MCF 10A (cell line): Measurements from ENCODE around the gene RFPL4AL1. TPM values are rescaled to one million over a fixed set of nuclear protein-coding genes. Genes with fewer than 3 reads are reported as not detected.
A peak's percentile ranks its signal among the peaks of the same experiment; 100 is the strongest.

Source experiments
- BruUV-seq: library from RNA; stranded (reverse); fragments of 400-500 nt; replicated peaks from 2 replicates; lab custom pipeline; 2021; lab: Mats Ljungman, UMichigan
- CTCF ChIA-PET: fragments of 300-600 bp; sonication (Branson Sonifier 250); formaldehyde crosslinking; extraction: SDS; loops from one replicate; lab custom pipeline; 2021; ENCODE audit warnings: antibody characterized with exemption, inconsistent platforms; lab: Yijun Ruan, JAX
- POLR2A ChIA-PET: fragments of 300-600, 350-650 bp; sonication (Branson Sonifier 250); formaldehyde crosslinking; extraction: SDS; loops from one replicate; lab custom pipeline; 2020; ENCODE audit warnings: antibody characterized with exemption, inconsistent platforms; lab: Yijun Ruan, JAX
- DNase-seq: peaks from one replicate; pipeline ENCODE4 v3.0.0-alpha.2; 2018; ENCODE audit not compliant: unreplicated experiment
- H3K27ac Mint-ChIP-seq: one replicate; pipeline ENCODE4 v1.8.0; 2022; ENCODE audit warnings: mild to moderate bottlenecking, low read depth, mixed read lengths; ENCODE audit not compliant: unreplicated experiment
- H3K27me3 Mint-ChIP-seq: one replicate; pipeline ENCODE4 v1.8.0; 2022; ENCODE audit warnings: mixed read lengths; ENCODE audit not compliant: insufficient read depth, unreplicated experiment
- H3K36me3 Mint-ChIP-seq: one replicate; pipeline ENCODE4 v1.8.0; 2022; ENCODE audit warnings: mild to moderate bottlenecking, moderate library complexity, mixed read lengths; ENCODE audit not compliant: insufficient read depth, unreplicated experiment
- H3K4me1 Mint-ChIP-seq: one replicate; pipeline ENCODE4 v1.8.0; 2022; ENCODE audit warnings: mixed read lengths; ENCODE audit not compliant: insufficient read depth, unreplicated experiment
- H3K4me3 Mint-ChIP-seq: one replicate; pipeline ENCODE4 v1.8.0; 2022; ENCODE audit warnings: mild to moderate bottlenecking, moderate library complexity, mixed read lengths; ENCODE audit not compliant: unreplicated experiment
- H3K9me3 Mint-ChIP-seq: one replicate; pipeline ENCODE4 v1.8.0; 2022; ENCODE audit warnings: mixed read lengths; ENCODE audit not compliant: unreplicated experiment
- intact Hi-C: fragments of 100-400 bp; cut with micrococcal nuclease; formaldehyde crosslinking; loops from 2 replicates; pipeline ENCODE4 v1.14.1; 2022
- total RNA-seq: library from RNA; stranded (reverse); gene quantifications from 2 replicates; pipeline ENCODE4 v1.2.3, GENCODE V29; 2022
- TF ChIP-seq, protein P1 (sequence below): fragments of 200-600 bp; IDR thresholded peaks from one replicate; pipeline ENCODE4 v1.8.0; 2022; ENCODE audit warnings: antibody characterized with exemption, mild to moderate bottlenecking; ENCODE audit not compliant: unreplicated experiment

Gene RFPL4AL1
- total RNA-seq, 1 experiment from 2014 or later = not detected

DNA sequence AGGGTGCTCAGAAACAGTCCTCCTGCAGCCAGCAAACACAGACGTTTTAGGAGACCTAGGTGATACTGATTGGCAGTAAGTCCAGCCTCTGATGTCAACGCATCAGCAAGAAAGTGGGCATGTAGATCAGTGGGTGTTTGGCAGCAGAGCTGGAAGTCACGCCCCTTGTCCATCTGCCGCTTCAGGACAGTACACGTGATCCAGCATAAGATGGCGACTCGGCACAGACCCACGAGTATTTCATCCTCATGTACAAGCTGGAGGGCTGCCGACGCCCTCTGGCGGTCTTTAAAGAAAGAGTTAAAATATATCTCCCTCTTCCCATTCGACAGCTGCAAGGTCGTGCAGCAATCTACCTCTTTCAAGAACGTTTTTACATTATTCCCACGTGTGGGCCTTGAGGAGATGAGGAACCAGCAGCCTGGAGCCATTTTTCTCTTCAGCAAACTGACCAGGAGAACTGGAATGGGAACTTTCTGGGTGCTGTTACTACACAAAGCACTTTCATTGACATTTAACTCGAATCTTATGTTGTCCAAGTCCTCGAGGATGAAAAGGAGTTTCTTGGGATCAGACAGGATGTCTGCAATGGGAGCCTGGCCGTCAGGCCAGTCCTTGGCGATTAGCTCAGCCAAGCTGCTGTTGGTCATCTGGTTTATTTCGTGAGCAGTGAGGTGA, 40.6 kb downstream of the RFPL4AL1 start:
- Mint-ChIP-seq H3K9me3 (peaks cover 23% of the 10 kb centered on the region), H3K27me3 (no peaks in the 10 kb centered on the region), H3K27ac (no peak overlapping the region), H3K4me1 (no peaks in the 10 kb centered on the region), H3K36me3 (peaks cover 6% of the 10 kb centered on the region), H3K4me3 (no peak overlapping the region)
- intact Hi-C loops = no loop called here
- no TSS peak for BruUV-seq
- CTCF ChIA-PET = interaction anchor here (0.6 to 1.2 kb wide), 4 partner anchors 12 to 168 kb away, joined by 3 to 4 read pairs (median 4); no protein-coding TSS in a partner anchor
- TF ChIP-seq, protein P1, sequence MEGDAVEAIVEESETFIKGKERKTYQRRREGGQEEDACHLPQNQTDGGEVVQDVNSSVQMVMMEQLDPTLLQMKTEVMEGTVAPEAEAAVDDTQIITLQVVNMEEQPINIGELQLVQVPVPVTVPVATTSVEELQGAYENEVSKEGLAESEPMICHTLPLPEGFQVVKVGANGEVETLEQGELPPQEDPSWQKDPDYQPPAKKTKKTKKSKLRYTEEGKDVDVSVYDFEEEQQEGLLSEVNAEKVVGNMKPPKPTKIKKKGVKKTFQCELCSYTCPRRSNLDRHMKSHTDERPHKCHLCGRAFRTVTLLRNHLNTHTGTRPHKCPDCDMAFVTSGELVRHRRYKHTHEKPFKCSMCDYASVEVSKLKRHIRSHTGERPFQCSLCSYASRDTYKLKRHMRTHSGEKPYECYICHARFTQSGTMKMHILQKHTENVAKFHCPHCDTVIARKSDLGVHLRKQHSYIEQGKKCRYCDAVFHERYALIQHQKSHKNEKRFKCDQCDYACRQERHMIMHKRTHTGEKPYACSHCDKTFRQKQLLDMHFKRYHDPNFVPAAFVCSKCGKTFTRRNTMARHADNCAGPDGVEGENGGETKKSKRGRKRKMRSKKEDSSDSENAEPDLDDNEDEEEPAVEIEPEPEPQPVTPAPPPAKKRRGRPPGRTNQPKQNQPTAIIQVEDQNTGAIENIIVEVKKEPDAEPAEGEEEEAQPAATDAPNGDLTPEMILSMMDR = peak; percentile 23
- peak; percentile 83 for DNase-seq
- POLR2A ChIA-PET = no interaction called here

DNA sequence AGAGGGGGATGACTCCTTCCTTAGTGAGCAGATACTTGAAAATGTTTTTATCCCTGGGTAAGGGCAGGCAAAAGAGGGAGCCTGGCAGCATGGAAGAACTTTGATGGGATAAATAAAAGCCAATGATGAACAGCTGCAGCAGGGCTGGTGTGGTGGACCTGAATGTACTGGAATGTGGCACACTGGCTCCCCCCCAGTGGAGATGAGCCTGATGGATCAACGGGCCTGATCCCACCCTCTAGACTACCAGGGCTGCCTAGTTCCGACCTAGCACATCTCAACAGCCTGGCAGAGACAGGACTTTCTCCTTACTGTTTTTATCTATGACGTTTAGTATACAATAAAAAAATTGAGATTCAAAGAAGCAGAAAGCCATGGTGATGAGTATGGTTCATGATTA, 42.4 kb downstream of the RFPL4AL1 start:
- ChIA-PET POLR2A (no interaction called here), CTCF (interaction anchor here (0.7 kb wide), 1 partner anchor 333 kb away, joined by 3 read pairs; no protein-coding TSS in a partner anchor)
- TF ChIP-seq, protein P1 = no peak
- Mint-ChIP-seq H3K4me1 (no peaks in the 10 kb centered on the region), H3K36me3 (no peaks in the 10 kb centered on the region), H3K27me3 (no peaks in the 10 kb centered on the region), H3K4me3 (no peak overlapping the region), H3K27ac (no peak overlapping the region), H3K9me3 (peaks cover 24% of the 10 kb centered on the region)
- no TSS peak for BruUV-seq
- DNase-seq = no peak
- intact Hi-C loops = no loop called here

DNA sequence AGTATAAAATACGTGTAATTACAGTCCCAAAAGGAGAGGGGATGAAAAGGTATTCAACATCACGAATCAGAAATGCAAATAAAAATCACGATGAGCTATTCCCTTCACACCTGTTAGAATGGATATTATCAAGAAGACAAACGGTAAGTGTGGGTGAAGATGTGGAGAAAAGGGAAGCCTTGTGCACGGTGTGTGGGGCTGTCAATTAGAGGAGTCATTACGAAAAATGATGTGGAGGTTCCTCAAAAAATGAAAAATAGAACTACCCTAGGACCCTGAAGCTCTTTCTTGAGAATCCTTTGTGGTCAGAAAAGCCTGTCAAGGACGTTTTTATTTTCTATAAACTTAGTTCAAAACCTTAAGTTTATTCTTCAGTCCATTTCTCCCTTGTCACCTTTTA, 43.5 kb downstream of the RFPL4AL1 start:
- no peak for DNase-seq
- no TSS peak for BruUV-seq
- POLR2A ChIA-PET = no interaction called here
- H3K27ac Mint-ChIP-seq = no peak overlapping the region
- no peaks in the 10 kb centered on the region for H3K4me1 Mint-ChIP-seq
- CTCF ChIA-PET = no interaction called here
- no peak overlapping the region for H3K4me3 Mint-ChIP-seq
- peaks cover 15% of the 10 kb centered on the region for H3K9me3 Mint-ChIP-seq
- no peaks in the 10 kb centered on the region for H3K36me3 Mint-ChIP-seq
- TF ChIP-seq, protein P1 = no peak
- intact Hi-C loops = no loop called here
- H3K27me3 Mint-ChIP-seq = no peaks in the 10 kb centered on the region

DNA sequence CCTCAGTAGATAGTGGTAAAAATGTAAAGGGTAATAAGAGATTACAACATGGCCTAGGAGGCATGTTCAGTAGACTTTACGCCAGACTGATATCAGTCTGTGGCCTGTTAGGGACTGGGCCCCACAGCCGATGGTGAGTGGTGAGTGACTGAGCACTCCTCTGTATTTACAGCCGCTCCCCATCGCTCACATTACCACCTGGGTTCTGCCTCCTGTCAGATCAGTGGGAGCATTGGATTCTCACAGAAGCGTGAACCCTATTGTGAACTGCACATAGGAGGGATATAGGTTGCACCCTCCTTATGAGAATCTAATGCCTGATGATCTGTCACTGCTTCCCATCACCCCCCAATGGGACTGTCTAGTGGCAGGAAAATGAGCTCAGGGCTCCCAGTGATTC, 45.0 kb downstream of the RFPL4AL1 start:
- ChIA-PET POLR2A (no interaction called here), CTCF (no interaction called here)
- Mint-ChIP-seq H3K9me3 (peaks cover 15% of the 10 kb centered on the region), H3K36me3 (peaks cover under 1% of the 10 kb centered on the region), H3K27ac (no peak overlapping the region), H3K4me3 (no peak overlapping the region), H3K27me3 (no peaks in the 10 kb centered on the region), H3K4me1 (no peaks in the 10 kb centered on the region)
- no peak for DNase-seq
- TF ChIP-seq, protein P1 = no peak
- no TSS peak for BruUV-seq
- intact Hi-C loops = no loop called here
